Stimulated activated CD4-positive, alpha-beta T cell treated with anti-CD3 and anti-CD28 coated beads, Interleukin-2, amount 100 ng/mL, for 4 hours (primary cell): ENCODE results near the gene RPP25.

Experiments
- DNase-seq: peaks from one replicate; pipeline ENCODE4 v3.0.0-alpha.2; 2020; ENCODE audit warnings: low read depth

RPP25 gene

GRCh38 chr15:74956648-74957475, at the start of gene RPP25:
Gene RPP25 (minus strand): TSS chr15:74956772. CDS start chr15:74956583, 189 bp downstream.
- DNase-seq, result peak; percentile 67

GRCh38 chr15:75002398-75002797, 45.8 kb upstream of the RPP25 start:
- no peak for DNase-seq

- no peak for DNase-seq
These were observed 44.7 kb upstream of the RPP25 start for GRCh38 chr15:75001310-75001709.

GRCh38 chr15:74997543-74997942, 41.0 kb upstream of the RPP25 start:
- no peak for DNase-seq

GRCh38 chr15:74997141-74997540, 40.6 kb upstream of the RPP25 start:
- DNase-seq, result no peak

- no peak for DNase-seq
These were observed 39.5 kb upstream of the RPP25 start for GRCh38 chr15:74995779-74996765.

GRCh38 chr15:74995182-74995778, 38.7 kb upstream of the RPP25 start, which contains the start of gene SCAMP5:
Gene SCAMP5 (plus strand): TSS chr15:74995563. CDS start chr15:75011840, 16,277 bp downstream.
- DNase-seq, result peak; percentile 80

- DNase-seq, result no peak
These were observed 38.1 kb upstream of the RPP25 start for GRCh38 chr15:74994685-74995084.

- no peak for DNase-seq
These were observed 37.7 kb upstream of the RPP25 start for GRCh38 chr15:74994236-74994635.

- no peak for DNase-seq
These were observed 36.0 kb upstream of the RPP25 start for GRCh38 chr15:74992619-74993018.

- DNase-seq, result no peak
These were observed 33.0 kb upstream of the RPP25 start for GRCh38 chr15:74989527-74989926.

GRCh38 chr15:74988007-74988800, 31.6 kb upstream of the RPP25 start:
- peak; percentile 9 for DNase-seq

- peak; percentile 16 for DNase-seq
These were observed 27.2 kb upstream of the RPP25 start for GRCh38 chr15:74983725-74984231.

GRCh38 chr15:74982183-74982582, 25.6 kb upstream of the RPP25 start:
- no peak for DNase-seq

- DNase-seq, result peak; percentile 16
These were observed 21.9 kb upstream of the RPP25 start for GRCh38 chr15:74978503-74978902.

- no peak for DNase-seq
These were observed 21.5 kb upstream of the RPP25 start for GRCh38 chr15:74978077-74978476.

GRCh38 chr15:74977599-74977998, 21.0 kb upstream of the RPP25 start:
- DNase-seq, result no peak

GRCh38 chr15:74976159-74976558, 19.6 kb upstream of the RPP25 start:
- no peak for DNase-seq

GRCh38 chr15:74967670-74968069, 11.1 kb upstream of the RPP25 start:
- DNase-seq, result no peak

- DNase-seq, result no peak
These were observed 8.2 kb upstream of the RPP25 start for GRCh38 chr15:74964794-74965193.

GRCh38 chr15:74963213-74963612, 6.6 kb upstream of the RPP25 start:
- no peak for DNase-seq
